ENCODE data around the gene ULK1.
"Not testable (repeated sequence)": the region's sequence is repeated elsewhere in the genome, so short reads cannot be mapped to it uniquely, and the experiment has no call there.

ULK1 gene

GRCh38 chr12:131943389-131943788, 49.0 kb downstream of the ULK1 start:
- DNase-seq (ENCODE audit: low read depth), result no peak

DNA sequence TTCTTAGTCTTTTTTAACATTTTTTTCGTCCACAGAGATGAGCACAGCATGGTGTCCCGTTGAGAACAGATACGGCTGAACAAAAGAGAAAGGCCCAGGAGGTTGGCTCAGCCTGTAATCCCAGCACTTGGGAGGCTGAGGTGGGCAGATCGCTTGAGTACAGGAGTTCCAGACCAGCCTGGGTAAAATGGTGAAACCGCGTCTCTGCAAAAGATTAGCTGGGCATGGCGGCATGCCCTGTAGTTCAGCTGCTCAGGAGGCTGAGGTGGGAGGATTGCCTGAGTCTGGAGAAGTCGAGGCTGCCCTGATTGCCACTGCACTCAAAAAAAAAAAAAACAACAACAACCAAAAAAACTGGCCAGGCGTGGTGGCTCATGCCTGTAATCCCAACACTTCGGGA, 49.5 kb downstream of the ULK1 start:
- no peak for DNase-seq (ENCODE audit: low read depth)

DNA sequence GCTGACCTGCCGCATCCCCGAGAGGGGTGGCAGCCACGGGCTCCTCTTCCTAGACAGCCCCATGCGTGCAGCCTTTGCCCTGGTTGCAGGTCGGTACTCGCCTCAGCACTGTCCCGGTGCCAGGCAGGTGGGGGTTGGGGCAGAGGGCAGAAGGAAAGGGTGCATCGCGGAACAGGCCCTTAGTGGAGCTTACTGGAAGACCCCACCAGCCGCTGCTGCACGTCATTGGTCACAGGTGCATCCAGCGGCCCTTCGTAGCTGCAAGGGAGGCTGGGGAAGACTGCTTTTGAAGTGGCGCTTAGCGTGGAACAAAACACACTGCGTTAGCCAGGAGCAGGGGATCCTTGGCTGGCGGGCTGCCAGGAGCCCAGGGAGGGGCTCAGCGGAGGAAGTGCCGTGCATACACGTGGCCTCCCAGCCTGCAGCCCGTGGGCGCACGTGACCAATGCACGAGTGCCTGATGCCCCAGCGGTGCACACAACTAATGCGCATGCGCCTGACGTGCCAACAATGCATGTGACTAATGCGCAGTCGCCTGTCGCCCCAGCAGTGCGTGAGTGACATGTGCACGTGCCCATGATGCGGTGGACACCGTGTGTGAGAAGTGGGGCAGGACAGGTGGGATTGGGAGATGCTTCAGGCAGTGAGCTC, 50.3 kb downstream of the ULK1 start:
- no peak for DNase-seq (ENCODE audit: low read depth)

- DNase-seq (ENCODE audit: low read depth), result no peak
Observed at GRCh38 chr12:131946757-131947156, 52.3 kb downstream of the ULK1 start.

DNA sequence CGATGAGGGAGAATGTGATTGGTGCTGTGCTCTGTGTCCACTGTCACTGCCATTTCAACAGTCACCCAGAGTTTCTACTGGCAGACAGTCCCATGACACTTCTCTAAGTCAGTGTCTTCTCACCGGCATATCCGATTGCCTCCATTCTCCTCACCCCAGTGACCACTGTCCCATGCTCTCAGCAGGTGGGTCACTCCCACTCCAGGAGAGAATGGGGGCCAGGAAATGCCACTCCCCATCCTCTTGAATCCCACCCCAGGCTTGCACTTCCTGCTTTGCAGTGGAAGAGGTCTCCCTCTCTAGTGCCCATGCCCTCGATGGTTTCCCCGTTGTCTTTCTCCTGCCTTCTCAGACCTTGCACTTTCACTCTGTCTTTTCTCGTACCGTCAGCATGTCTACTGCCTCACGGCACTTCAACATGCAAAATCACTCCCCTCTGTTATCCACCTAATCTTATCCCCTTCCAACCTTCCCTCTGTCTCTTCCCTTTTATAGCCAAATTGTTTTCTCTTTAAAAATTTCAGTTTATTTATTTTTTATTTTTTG, 53.1 kb downstream of the ULK1 start:
- DNase-seq (ENCODE audit: low read depth), result no peak

DNA sequence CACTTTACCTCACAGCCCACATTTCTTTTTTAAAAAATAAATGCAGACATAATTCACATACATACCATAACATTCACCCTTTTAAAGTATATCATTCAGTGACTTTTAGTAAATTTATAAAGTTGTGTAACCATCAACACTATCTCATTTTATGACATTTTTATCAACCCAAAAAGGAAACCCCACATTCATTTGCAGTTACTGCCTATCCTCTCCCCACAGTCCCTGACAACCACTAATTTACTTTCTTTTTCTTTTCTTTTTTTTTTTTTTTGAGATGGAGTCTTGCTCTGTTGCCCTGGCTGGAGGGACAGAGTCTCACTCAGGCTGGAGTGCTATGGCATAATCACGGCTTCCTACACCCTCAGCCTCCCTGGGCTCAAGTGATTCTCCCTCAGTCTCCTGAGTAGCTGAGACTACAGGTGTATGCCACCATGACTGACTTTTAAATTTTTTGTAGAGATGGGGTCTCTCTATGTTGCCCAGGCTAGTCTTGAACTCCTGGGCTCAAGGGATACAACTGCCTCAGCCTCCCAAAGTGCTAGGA, 53.8 kb downstream of the ULK1 start:
- no peak for DNase-seq (ENCODE audit: low read depth)

- DNase-seq (ENCODE audit: low read depth), result not testable (repeated sequence)
Observed at GRCh38 chr12:131948713-131949430, 54.5 kb downstream of the ULK1 start.

DNA sequence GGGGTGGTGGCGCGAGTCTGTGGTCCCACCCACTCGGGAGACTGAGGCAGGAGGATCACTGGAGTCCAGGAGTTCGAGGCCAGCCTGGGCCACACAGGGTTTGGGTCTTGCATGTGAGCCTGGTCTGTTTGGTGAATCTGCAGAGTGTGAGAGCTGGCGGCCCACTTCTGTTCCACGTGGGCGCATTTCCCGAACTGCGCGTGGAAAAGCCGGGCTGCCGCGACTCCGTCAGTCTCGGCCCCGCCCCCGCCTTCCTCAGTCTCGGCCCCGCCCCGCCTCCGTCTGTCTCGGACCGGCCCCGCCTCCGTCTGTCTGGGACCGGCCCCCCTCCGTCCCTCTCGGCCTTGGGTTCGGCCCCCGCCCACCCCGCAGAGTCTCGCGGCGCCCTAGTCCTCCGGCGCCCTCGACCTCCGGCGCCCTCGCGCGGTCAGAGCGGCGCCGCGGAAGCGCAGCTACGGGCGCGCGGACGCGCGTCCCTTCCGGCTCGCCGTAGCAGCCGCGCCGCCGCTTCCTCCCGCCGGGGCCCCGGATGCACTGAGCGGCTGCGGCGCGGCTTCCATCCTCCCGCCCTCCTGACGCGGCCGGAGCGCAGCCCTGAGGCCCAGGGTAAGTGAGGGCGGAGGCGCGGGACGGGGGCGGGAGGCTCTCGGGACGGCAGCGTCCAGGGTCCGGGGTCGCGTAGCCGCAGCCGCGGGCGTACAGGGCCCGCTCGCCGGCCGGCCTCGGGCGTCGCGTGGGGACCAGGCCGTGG, 55.2 kb downstream of the ULK1 start, which contains the start of gene EP400:
Gene EP400, plus strand, starts transcription at position 512 of the 751 bp plus-strand sequence. CDS start 10,678 bp downstream, outside the sequence.
- peak; percentile 38 for DNase-seq (ENCODE audit: low read depth)

DNA sequence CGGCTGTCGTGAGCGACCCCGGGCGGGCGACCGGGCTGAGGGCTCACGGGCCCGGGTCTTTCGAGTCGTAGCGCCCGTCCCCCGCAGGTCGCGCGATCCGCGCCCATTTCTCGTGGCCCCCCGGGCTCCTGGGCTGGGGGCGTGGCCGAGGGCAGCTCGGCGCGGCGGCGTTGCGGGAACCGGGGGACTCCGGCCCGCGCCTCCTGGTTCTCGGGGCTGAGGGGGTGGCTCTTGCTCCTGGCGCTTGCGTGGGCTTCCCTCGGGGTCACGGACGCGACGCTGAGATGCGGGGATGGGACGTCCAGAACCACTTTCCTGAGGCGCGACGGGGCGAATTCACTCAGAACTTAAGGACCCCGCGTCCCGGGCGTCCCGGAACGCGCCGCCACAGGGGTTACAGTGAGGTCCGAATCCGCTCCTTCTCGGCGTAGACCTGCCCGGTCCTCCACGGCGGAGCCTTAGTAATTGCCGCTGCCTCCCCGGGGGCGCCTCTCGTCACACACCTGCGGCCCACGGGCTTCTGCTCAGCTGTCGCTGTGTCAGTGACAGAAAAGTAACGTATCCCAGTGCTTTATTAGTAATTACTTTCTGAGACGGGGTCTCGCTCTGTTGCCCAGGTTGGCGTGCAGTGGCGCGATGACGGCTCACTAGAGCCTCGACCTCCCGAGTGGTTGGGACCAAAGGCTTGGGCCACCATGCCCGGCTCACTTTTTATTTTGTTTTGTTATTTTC, 55.9 kb downstream of the ULK1 start:
- DNase-seq (ENCODE audit: low read depth), result no peak

DNA sequence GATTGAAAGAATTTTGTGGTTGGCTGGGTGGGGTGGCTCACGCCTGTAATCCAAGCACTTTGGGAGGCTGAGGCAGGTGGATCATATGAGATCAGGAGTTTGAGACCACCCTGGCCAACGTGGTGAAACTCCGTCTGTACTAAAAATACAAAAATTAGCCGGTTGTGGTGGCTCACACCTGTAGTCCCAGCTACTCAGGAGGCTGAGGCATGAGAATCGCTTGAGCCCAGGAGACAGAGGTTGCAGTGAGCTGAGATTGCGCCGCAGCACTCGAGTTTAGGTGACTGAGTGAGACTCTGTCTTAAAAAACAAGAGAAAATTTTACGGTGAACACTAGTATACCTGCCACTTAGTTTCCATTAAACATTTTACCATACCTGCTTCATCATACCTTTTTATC, 59.4 kb downstream of the ULK1 start:
- DNase-seq (ENCODE audit: low read depth), result not testable (repeated sequence)

- DNase-seq (ENCODE audit: low read depth), result not testable (repeated sequence)
Observed at GRCh38 chr12:131954460-131954859, 60.0 kb downstream of the ULK1 start.

DNA sequence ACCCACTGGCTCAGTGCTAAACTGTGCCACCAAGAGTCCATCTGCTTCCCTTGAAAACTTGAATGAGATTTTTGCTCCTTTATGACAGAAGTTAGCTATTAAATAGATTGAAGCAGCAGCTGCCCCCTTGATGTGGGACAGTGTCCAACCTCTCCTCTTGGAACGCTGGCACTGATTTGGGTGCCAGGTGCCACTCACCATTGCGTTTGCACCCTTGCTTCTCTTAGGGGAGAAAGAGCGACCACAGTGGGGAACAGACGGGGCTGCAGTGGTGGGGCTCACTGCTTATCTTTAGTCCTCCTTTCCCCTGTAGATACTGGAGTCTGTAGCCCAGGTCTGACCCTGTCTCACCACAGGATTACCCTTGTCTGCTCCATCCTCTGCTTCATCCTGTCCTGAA, 64.7 kb downstream of the ULK1 start:
- DNase-seq (ENCODE audit: low read depth), result no peak

- no peak for DNase-seq (ENCODE audit: low read depth)
Observed at GRCh38 chr12:131959641-131960589, 65.5 kb downstream of the ULK1 start.

- DNase-seq (ENCODE audit: low read depth), result not testable (repeated sequence)
Observed at GRCh38 chr12:131960590-131961325, 66.3 kb downstream of the ULK1 start.

- DNase-seq (ENCODE audit: low read depth), result not testable (repeated sequence)
Observed at GRCh38 chr12:131961328-131961727, 66.9 kb downstream of the ULK1 start.

GRCh38 chr12:131962069-131962468, 67.6 kb downstream of the ULK1 start:
- DNase-seq (ENCODE audit: low read depth), result no peak

DNA sequence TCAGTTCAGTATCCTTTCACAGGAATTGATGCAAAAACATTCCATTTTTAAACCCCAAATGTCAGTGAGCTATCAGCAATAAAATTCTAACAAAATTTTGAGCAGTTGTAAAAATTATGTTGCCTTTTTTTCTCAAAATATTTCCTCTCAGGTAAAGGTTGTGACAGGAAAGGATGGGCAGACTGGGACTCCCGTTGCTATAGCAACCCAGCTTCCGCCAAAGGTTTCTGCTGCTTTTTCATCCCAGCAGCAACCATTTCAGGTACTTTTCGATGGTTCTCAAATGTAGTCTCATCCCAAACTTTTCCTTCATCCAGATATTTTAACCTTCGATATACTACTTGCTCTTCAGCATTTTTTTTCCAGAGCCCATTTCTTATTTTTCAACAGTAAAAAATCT, 69.0 kb downstream of the ULK1 start:
- no peak for DNase-seq (ENCODE audit: low read depth)

DNA sequence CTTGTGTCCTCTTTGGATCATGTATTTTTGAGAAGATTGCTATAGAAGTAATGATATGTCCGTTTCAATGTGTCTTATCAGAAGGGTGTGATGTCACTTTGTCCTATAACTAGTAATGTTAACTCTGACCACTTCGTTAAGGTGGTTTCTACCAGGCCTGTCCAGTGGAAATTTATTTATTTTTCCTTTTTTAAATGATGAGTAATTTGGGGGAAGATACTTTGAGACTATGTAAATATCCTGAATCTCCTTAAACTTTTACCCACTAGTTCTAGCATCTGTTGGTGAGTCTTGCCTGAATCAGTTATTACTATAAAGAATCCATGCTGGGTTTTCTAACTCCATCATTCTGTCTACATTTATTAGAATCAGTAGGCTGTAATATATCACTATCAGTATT, 70.7 kb downstream of the ULK1 start:
- DNase-seq (ENCODE audit: low read depth), result no peak

- no peak for DNase-seq (ENCODE audit: low read depth)
Observed at GRCh38 chr12:131971226-131971625, 76.8 kb downstream of the ULK1 start.

Data from non-pigmented ciliary epithelial cell (primary cell).